Activated CD8-positive, alpha-beta memory T cell treated with anti-CD3 and anti-CD28 coated beads for 1 hour (primary cell): ENCODE results near the gene PACSIN3.

Experiments used
- DNase-seq, 2 donors: peaks; one replicate each; pipeline ENCODE4 v3.0.0-alpha.2; 2020; ENCODE audit warnings: low read depth in 1 of 2; ENCODE audit errors: extremely low read depth in 1 of 2

The PACSIN3 gene

GRCh38 chr11:47177229-47177845 lies 8.9 kb downstream of the PACSIN3 start:
- DNase-seq, result peak in 1 of 2 donors; percentile 44

- DNase-seq, result peak; percentile 85 to 93
Measured at GRCh38 chr11:47176328-47177228, 9.7 kb downstream of the PACSIN3 start, which contains the start of gene ARFGAP2. Gene ARFGAP2, minus strand, starts transcription at chr11:47176879. Its CDS starts 26 bp downstream, at chr11:47176853.

GRCh38 chr11:47175746-47176327 lies 10.4 kb downstream of the PACSIN3 start:
- DNase-seq, result no peak

- DNase-seq, result no peak
Measured at GRCh38 chr11:47172740-47173336, 13.4 kb downstream of the PACSIN3 start.

GRCh38 chr11:47171856-47172255 lies 14.4 kb downstream of the PACSIN3 start:
- no peak for DNase-seq

- no peak for DNase-seq
Measured at GRCh38 chr11:47171061-47171838, 15.0 kb downstream of the PACSIN3 start.

GRCh38 chr11:47166368-47166767 lies 19.9 kb downstream of the PACSIN3 start:
- no peak for DNase-seq

GRCh38 chr11:47165253-47165840 lies 20.9 kb downstream of the PACSIN3 start:
- no peak for DNase-seq

- no peak for DNase-seq
Measured at GRCh38 chr11:47164321-47164720, 21.9 kb downstream of the PACSIN3 start.

- DNase-seq, result no peak
Measured at GRCh38 chr11:47163898-47164297, 22.3 kb downstream of the PACSIN3 start.

- no peak for DNase-seq
Measured at GRCh38 chr11:47163193-47163592, 23.0 kb downstream of the PACSIN3 start.

- DNase-seq, result no peak
Measured at GRCh38 chr11:47162426-47162825, 23.8 kb downstream of the PACSIN3 start.

GRCh38 chr11:47161890-47162289 lies 24.3 kb downstream of the PACSIN3 start:
- no peak for DNase-seq

GRCh38 chr11:47161134-47161854 lies 24.9 kb downstream of the PACSIN3 start:
- DNase-seq, result peak in 1 of 2 donors; percentile 41

- no peak for DNase-seq
Measured at GRCh38 chr11:47160753-47161133, 25.5 kb downstream of the PACSIN3 start.

GRCh38 chr11:47158242-47158641 lies 28.0 kb downstream of the PACSIN3 start:
- no peak for DNase-seq

GRCh38 chr11:47157805-47158204 lies 28.4 kb downstream of the PACSIN3 start:
- no peak for DNase-seq

- no peak for DNase-seq
Measured at GRCh38 chr11:47156951-47157350, 29.3 kb downstream of the PACSIN3 start.

- no peak for DNase-seq
Measured at GRCh38 chr11:47156333-47156732, 29.9 kb downstream of the PACSIN3 start.

- no peak for DNase-seq
Measured at GRCh38 chr11:47155879-47156278, 30.4 kb downstream of the PACSIN3 start.
